Measurements from ENCODE around the gene AGGF1.
"Not testable (repeated sequence)": the region's sequence is repeated elsewhere in the genome, so short reads cannot be mapped to it uniquely, and the experiment has no call there.

AGGF1 gene

GRCh38 chr5:77028631-77029375, 1.4 kb upstream of the AGGF1 start:
- DNase-seq: no peak

GRCh38 chr5:77029376-77029885, 773 bp upstream of the AGGF1 start:
- no peak for DNase-seq

- no peak for DNase-seq
Measured at GRCh38 chr5:77031891-77032290, 1.7 kb downstream of the AGGF1 start.

GRCh38 chr5:77032635-77033034, 2.4 kb downstream of the AGGF1 start:
- no peak for DNase-seq

GRCh38 chr5:77033338-77033737, 3.1 kb downstream of the AGGF1 start:
- DNase-seq: no peak

GRCh38 chr5:77035950-77036349, 5.7 kb downstream of the AGGF1 start:
- no peak for DNase-seq

- DNase-seq: no peak
Measured at GRCh38 chr5:77046416-77047073, 16.3 kb downstream of the AGGF1 start.

- no peak for DNase-seq
Measured at GRCh38 chr5:77064040-77064439, 33.8 kb downstream of the AGGF1 start.

- DNase-seq: no peak
Measured at GRCh38 chr5:77065256-77065655, 35.1 kb downstream of the AGGF1 start.

GRCh38 chr5:77066184-77066583, 36.0 kb downstream of the AGGF1 start:
- DNase-seq: no peak

GRCh38 chr5:77066823-77067442, 36.7 kb downstream of the AGGF1 start:
- DNase-seq: no peak

GRCh38 chr5:77073667-77074066, 43.5 kb downstream of the AGGF1 start:
- DNase-seq: no peak

- DNase-seq: no peak
Measured at GRCh38 chr5:77074745-77075144, 44.5 kb downstream of the AGGF1 start.

- peak; percentile 59 for DNase-seq
Measured at GRCh38 chr5:77076961-77077828, 47.0 kb downstream of the AGGF1 start.

- no peak for DNase-seq
Measured at GRCh38 chr5:77077829-77078176, 47.6 kb downstream of the AGGF1 start.

- DNase-seq: not testable (repeated sequence)
Measured at GRCh38 chr5:77080479-77080878, 50.3 kb downstream of the AGGF1 start.

GRCh38 chr5:77080905-77081304, 50.7 kb downstream of the AGGF1 start:
- no peak for DNase-seq

GRCh38 chr5:77082280-77082679, 52.1 kb downstream of the AGGF1 start:
- DNase-seq: no peak

- no peak for DNase-seq
Measured at GRCh38 chr5:77083088-77083487, 52.9 kb downstream of the AGGF1 start.

GRCh38 chr5:77086368-77086688, 56.1 kb downstream of the AGGF1 start:
- no peak for DNase-seq

GRCh38 chr5:77086689-77087483, 56.7 kb downstream of the AGGF1 start, which contains the start of gene ZBED3:
Gene ZBED3 (minus strand): TSS chr5:77087285. CDS start chr5:77077878, 9,407 bp downstream.
- peak; percentile 46 for DNase-seq
